Suprapubic skin (tissue), 3 donors: ENCODE results near the gene APH1B.

Experiments used
- EP300 ChIP-seq: sonication (generic); formaldehyde crosslinking; IDR thresholded peaks from one replicate; pipeline ENCODE4 v1.6.1; 2017; ENCODE audit warnings: antibody characterized with exemption
- TF ChIP-seq, protein P1 (sequence below), 2 donors: fragments of 200-600 bp in 1 of 2; fragments of 450-650 bp in 1 of 2; sonication (generic) in 1 of 2; IDR thresholded peaks; one replicate each; pipeline ENCODE4 v1.5.1; 2016 to 2019; ENCODE audit warnings: antibody characterized with exemption in 2 of 2, mild to moderate bottlenecking in 1 of 2, moderate library complexity in 1 of 2

DNA sequence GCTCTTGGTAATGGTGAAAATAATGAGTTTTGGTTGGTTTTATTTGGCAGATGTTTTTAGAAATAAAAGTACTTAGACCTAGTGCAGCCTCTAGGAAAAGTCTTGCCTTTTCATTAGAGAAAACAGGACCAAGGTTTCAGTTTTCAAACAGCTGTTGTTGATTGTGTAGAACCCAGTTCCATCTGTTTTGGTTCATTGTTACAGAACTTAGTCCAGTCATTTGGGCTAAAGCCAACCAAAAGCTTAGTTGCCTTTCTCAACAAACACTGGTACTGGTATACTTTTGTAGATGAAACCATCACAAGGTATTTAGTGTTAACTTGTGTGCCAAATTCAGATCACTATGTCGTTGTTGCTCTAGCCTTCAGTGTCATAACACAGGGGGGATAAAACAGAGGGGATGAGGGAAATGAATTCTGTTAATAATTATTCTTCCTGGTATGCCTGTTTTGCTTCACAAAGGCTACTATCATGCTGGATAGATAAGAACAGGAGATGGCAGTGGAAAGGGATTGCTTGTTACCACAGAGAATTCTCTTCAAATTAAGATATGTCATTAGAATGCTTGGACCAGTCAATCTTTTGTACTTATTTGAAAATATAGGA lies 12.6 kb upstream of the APH1B start:
- TF ChIP-seq EP300, result no peak
- TF ChIP-seq, protein P1, sequence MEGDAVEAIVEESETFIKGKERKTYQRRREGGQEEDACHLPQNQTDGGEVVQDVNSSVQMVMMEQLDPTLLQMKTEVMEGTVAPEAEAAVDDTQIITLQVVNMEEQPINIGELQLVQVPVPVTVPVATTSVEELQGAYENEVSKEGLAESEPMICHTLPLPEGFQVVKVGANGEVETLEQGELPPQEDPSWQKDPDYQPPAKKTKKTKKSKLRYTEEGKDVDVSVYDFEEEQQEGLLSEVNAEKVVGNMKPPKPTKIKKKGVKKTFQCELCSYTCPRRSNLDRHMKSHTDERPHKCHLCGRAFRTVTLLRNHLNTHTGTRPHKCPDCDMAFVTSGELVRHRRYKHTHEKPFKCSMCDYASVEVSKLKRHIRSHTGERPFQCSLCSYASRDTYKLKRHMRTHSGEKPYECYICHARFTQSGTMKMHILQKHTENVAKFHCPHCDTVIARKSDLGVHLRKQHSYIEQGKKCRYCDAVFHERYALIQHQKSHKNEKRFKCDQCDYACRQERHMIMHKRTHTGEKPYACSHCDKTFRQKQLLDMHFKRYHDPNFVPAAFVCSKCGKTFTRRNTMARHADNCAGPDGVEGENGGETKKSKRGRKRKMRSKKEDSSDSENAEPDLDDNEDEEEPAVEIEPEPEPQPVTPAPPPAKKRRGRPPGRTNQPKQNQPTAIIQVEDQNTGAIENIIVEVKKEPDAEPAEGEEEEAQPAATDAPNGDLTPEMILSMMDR (IDR thresholded peaks at IDR 0.05), result no peak
